ENCODE data around the gene CPNE6. TPM values are rescaled to one million over a fixed set of nuclear protein-coding genes. Genes with fewer than 3 reads are reported as not detected.
A peak's percentile ranks its signal among the peaks of the same experiment; 100 is the strongest.

The CPNE6 gene
- total RNA-seq, 8 experiments from 2014 or later, result 0.54 to 3.3 (median 1.2) TPM

DNA sequence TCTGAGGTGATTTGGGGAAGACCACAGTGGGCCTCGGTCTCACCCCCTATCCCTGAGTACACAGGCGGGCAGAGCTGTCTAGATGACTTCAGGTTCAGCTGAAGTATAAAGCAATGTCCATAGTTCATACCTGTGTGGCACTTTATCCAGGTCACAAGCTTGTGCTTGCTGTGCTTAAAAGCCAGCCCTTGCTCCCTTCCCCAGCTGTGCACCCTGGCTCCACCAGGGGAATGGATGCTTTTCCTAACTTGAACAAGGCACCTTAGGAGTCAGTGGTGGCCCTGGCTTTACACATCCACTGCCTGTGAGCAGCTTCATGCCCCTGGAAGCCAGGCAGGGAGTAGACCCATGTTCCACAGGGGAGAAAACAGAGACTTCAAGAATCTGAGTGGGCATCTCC is 14.1 kb upstream of the CPNE6 start:
- in situ Hi-C loops (cut with MboI; ENCODE audit: low pct_unique_long_range_greater_than_20kb in 2 of 9, low sequenced_read_pairs in 9 of 9, unreplicated experiment in 9 of 9), result no loop called here
- H3K27ac ChIP-seq, result no peak overlapping the region
- no peak overlapping the region for H3K4me3 ChIP-seq
- WGBS, 10 experiments, result 31 to 83% (median 73%) methylated on average over 1 to 2 of the region's 2 CpGs; no CpG with 5 or more reads in 6 of the 10 experiments
- H3K4me1 ChIP-seq (replicated peaks in 1 of 2), result peaks cover 10 to 17% of the 10 kb centered on the region in 2 donors
- ATAC-seq (replicated peaks in 6 of 8), result no peak

DNA sequence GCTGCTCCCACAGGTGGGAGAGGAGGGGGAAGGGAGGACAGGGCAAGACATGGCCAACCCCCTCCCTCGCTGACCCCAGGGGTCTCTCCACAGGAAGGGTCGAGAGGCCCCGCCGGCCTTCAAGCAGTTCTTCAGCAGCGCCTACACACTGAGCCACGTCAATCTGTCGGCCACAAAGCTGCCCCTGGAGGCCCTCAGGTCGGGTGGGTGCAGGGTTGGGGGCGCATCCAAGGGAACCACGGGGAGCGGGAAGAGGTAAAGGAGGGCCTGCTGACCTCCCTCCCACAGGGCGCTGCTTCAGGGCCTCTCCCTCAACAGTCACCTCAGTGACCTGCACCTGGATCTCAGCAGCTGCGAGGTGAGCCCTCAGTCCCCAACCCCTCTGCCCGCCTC is 13.5 kb upstream of the CPNE6 start:
- in situ Hi-C loops (cut with MboI; ENCODE audit: low pct_unique_long_range_greater_than_20kb in 2 of 9, low sequenced_read_pairs in 9 of 9, unreplicated experiment in 9 of 9), result no loop called here
- ATAC-seq (replicated peaks in 6 of 8), result peak in 6 of 8 experiments; percentile 6 to 45 (median 36)
- WGBS, 10 experiments, result 0 to 57% methylated on average over 1 of the region's 14 CpGs; no CpG with 5 or more reads in 8 of the 10 experiments
- H3K4me1 ChIP-seq (replicated peaks in 1 of 2), result peaks cover 8 to 13% of the 10 kb centered on the region in 2 donors
- H3K27ac ChIP-seq, result no peak overlapping the region
- H3K4me3 ChIP-seq, result no peak overlapping the region

DNA sequence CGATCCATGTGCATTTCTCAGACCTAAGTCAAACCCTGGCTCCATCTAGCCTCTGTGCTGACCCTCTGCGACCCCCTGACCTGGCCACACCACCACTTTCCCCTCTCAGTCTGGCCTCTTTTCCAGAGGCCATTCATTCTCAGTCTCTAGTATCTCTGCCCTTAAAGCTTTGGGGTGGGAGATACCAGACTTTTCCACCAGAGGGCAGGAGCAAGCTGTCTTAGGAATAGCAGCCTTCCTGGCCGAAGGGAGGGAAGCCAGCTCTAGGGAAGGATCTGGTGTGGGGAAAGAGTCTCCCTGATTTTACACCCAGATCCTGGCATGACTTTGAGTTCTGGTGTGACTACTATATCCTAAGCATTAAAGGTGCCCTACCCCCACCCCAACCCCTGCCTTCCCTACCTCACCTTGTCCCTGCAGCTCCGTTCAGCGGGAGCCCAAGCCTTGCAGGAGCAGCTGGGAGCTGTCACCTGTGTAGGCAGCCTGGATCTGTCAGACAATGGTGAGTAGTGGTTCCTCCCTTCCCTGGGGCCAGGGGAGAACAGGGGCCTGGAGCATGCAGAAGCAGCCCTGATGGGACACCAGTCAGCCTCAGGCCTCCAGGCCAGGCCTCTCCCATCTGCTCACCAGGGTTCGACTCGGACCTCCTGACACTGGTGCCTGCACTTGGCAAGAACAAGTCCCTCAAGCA is 13.0 kb upstream of the CPNE6 start:
- Histone ChIP-seq H3K4me3 (no peak overlapping the region), H3K27ac (no peak overlapping the region), H3K4me1 (replicated peaks in 1 of 2) (peaks cover 3 to 7% of the 10 kb centered on the region in 2 donors)
- in situ Hi-C loops (cut with MboI; ENCODE audit: low pct_unique_long_range_greater_than_20kb in 2 of 9, low sequenced_read_pairs in 9 of 9, unreplicated experiment in 9 of 9), result no loop called here
- 0 to 100% (median 14%) methylated on average over 1 to 2 of the region's 7 CpGs; no CpG with 5 or more reads in 6 of the 10 experiments for WGBS, 10 experiments
- ATAC-seq (replicated peaks in 6 of 8), result peak; percentile 59 to 96 (median 89)

DNA sequence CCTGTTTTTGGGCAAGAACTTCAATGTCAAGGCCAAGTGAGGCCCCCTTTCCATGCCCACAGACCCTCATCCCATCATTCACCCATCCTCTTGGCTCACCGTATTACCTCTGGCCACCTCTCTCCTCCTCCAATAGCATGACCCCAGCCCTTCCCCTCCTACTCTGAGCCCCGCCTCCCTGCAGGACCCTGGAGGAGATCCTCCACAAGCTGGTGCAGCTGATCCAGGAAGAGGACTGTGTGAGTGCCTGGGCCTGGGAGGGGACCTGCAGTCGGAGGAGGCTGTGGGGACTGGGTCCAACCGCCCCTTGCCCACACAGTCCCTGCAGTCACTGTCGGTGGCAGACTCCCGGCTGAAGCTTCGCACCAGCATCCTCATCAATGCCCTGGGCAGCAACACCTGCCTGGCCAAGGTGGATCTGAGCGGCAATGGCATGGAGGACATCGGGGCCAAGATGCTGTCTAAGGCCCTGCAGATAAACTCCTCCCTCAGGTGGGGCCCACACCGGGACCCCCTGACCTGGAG is 12.3 kb upstream of the CPNE6 start:
- 80 to 100% methylated on average over 1 of the region's 10 CpGs; no CpG with 5 or more reads in 8 of the 10 experiments for WGBS, 10 experiments
- Histone ChIP-seq H3K27ac (no peak overlapping the region), H3K4me1 (replicated peaks in 1 of 2) (peaks cover 3 to 7% of the 10 kb centered on the region in 2 donors), H3K4me3 (no peak overlapping the region)
- peak in 1 of 8 experiments; percentile 10 for ATAC-seq (replicated peaks in 6 of 8)
- in situ Hi-C loops (cut with MboI; ENCODE audit: low pct_unique_long_range_greater_than_20kb in 2 of 9, low sequenced_read_pairs in 9 of 9, unreplicated experiment in 9 of 9), result no loop called here

GRCh38 chr14:24059841-24060388 is 11.4 kb upstream of the CPNE6 start:
- Histone ChIP-seq H3K4me1 (replicated peaks in 1 of 2) (peaks cover 3 to 7% of the 10 kb centered on the region in 2 donors), H3K4me3 (no peak overlapping the region), H3K27ac (no peak overlapping the region)
- in situ Hi-C loops (cut with MboI; ENCODE audit: low pct_unique_long_range_greater_than_20kb in 2 of 9, low sequenced_read_pairs in 9 of 9, unreplicated experiment in 9 of 9), result no loop called here
- no peak for ATAC-seq (replicated peaks in 6 of 8)
- 87 to 100% methylated on average over 3 of the region's 16 CpGs; no CpG with 5 or more reads in 8 of the 10 experiments for WGBS, 10 experiments

DNA sequence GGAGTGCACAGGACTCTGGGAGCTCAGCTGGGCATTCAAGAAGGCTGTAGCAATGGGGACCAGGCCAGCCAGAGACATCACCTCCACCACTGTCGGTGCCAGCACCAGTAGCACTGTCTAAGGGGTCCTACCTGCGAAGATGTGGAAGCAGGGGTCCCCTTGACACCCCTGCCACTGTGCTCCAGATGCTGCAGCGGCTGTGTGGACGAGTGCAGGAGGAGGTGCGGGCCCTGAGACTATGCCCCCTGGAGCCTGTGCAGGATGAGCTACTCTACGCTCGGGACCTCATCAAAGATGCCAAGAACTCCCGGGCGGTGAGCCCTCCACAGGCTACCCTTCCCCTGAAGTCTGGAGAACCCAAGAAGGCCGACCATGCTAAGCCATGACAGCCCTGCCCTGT is 10.9 kb upstream of the CPNE6 start:
- Histone ChIP-seq H3K27ac (no peak overlapping the region), H3K4me3 (no peak overlapping the region), H3K4me1 (replicated peaks in 1 of 2) (peaks cover 3 to 7% of the 10 kb centered on the region in 2 donors)
- ATAC-seq (replicated peaks in 6 of 8), result no peak
- WGBS, 10 experiments, result 62 to 100% (median 100%) methylated on average over 1 to 5 of the region's 10 CpGs; no CpG with 5 or more reads in 5 of the 10 experiments
- in situ Hi-C loops (cut with MboI; ENCODE audit: low pct_unique_long_range_greater_than_20kb in 2 of 9, low sequenced_read_pairs in 9 of 9, unreplicated experiment in 9 of 9), result no loop called here

GRCh38 chr14:24060984-24061913 is 10.1 kb upstream of the CPNE6 start:
- in situ Hi-C loops (cut with MboI; ENCODE audit: low pct_unique_long_range_greater_than_20kb in 2 of 9, low sequenced_read_pairs in 9 of 9, unreplicated experiment in 9 of 9), result no loop called here
- Histone ChIP-seq H3K4me1 (replicated peaks in 1 of 2) (peaks cover 3 to 7% of the 10 kb centered on the region in 2 donors), H3K27ac (no peak overlapping the region), H3K4me3 (no peak overlapping the region)
- WGBS, 10 experiments, result 74 to 100% (median 95%) methylated on average over 1 to 6 of the region's 7 CpGs; no CpG with 5 or more reads in 1 of the 10 experiments
- ATAC-seq (replicated peaks in 6 of 8), result no peak

- 90 to 100% (median 100%) methylated on average over 1 to 4 of the region's 14 CpGs; no CpG with 5 or more reads in 5 of the 10 experiments for WGBS, 10 experiments
- Histone ChIP-seq H3K27ac (no peak overlapping the region), H3K4me1 (replicated peaks in 1 of 2) (peaks cover 3 to 7% of the 10 kb centered on the region in 2 donors), H3K4me3 (no peak overlapping the region)
- in situ Hi-C loops (cut with MboI; ENCODE audit: low pct_unique_long_range_greater_than_20kb in 2 of 9, low sequenced_read_pairs in 9 of 9, unreplicated experiment in 9 of 9), result no loop called here
- no peak for ATAC-seq (replicated peaks in 6 of 8)
These were observed 9.0 kb upstream of the CPNE6 start for GRCh38 chr14:24062216-24062980.

DNA sequence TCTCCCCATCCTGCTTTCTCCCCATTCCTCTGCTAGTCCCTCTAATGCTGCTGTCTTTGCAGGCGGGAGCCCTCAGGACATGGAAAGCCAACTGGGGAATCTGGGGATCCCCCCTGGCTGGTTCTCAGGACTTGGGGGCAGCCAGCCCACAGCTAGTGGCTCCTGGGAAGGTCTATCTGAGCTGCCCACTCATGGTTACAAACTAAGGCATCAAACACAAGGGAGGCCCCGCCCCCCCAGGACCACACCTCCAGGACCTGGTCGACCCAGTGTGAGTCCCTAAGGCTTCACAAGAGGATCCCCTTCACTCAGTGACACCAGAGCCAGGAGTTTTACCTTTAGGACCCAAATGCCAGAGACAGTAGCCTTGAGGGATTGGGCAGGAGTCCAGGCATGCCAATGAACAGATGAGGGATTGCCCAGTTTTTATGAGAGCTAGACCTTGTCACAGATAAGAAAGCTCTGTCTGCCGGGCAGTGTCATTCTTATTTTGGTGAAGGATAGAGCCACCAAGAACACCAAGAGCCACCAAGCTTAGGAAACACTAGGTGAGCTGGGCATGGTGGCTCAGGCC is 8.0 kb upstream of the CPNE6 start:
- 100% methylated on average over 1 of the region's 4 CpGs; no CpG with 5 or more reads in 8 of the 10 experiments for WGBS, 10 experiments
- Histone ChIP-seq H3K27ac (no peak overlapping the region), H3K4me1 (replicated peaks in 1 of 2) (peaks cover 3 to 7% of the 10 kb centered on the region in 2 donors), H3K4me3 (no peak overlapping the region)
- in situ Hi-C loops (cut with MboI; ENCODE audit: low pct_unique_long_range_greater_than_20kb in 2 of 9, low sequenced_read_pairs in 9 of 9, unreplicated experiment in 9 of 9), result no loop called here
- no peak for ATAC-seq (replicated peaks in 6 of 8)

DNA sequence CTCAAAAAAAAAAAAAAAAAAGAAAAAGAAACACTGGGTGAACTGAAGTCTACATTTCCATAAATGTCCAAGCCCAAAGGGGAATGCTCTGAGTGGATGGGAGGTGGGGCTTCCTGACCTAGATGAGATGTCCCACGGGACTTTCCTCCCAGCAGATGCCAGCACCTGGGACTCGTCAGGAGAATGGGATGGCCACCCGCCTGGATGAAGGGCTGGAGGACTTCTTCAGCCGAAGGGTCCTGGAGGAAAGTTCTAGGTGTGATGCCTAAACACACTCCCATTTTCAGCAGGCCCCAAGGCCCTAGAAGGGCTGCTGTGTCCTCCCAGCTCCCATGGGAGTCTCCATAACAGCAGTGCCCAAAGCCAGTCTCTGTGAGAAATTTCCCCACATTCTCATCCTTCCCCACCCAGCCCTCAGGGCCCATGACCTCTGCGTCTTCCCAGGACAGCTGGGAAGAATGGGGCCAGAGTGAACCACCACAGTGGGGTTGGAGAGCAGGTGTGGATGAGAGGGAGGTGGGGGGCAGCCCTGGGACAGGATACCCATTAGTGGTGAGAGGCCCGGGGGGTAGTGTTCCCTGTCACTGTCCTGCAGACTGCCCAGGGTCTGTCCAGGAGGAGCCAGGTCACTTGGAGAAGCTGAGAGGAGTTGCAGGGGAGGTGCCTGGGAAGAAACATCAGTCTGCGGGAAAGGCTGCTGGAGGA is 7.1 kb upstream of the CPNE6 start:
- Histone ChIP-seq H3K4me3 (no peak overlapping the region), H3K27ac (no peak overlapping the region), H3K4me1 (replicated peaks in 1 of 2) (no peaks in the 10 kb centered on the region)
- in situ Hi-C loops (cut with MboI; ENCODE audit: low pct_unique_long_range_greater_than_20kb in 2 of 9, low sequenced_read_pairs in 9 of 9, unreplicated experiment in 9 of 9), result no loop called here
- peak in 3 of 8 experiments; percentile 36 to 78 (median 60) for ATAC-seq (replicated peaks in 6 of 8)
- 75 to 100% (median 94%) methylated on average over 1 to 3 of the region's 7 CpGs; no CpG with 5 or more reads in 5 of the 10 experiments for WGBS, 10 experiments

- WGBS, 10 experiments, result 60% methylated on average over 2 of the region's 15 CpGs; no CpG with 5 or more reads in 9 of the 10 experiments
- Histone ChIP-seq H3K4me3 (no peak overlapping the region), H3K4me1 (replicated peaks in 1 of 2) (no peaks in the 10 kb centered on the region), H3K27ac (no peak overlapping the region)
- in situ Hi-C loops (cut with MboI; ENCODE audit: low pct_unique_long_range_greater_than_20kb in 2 of 9, low sequenced_read_pairs in 9 of 9, unreplicated experiment in 9 of 9), result no loop called here
- no peak for ATAC-seq (replicated peaks in 6 of 8)
These were observed 6.5 kb upstream of the CPNE6 start for GRCh38 chr14:24064856-24065255.

All from motor neuron (in vitro differentiated cells).